Vagina (tissue), 2 donors: ENCODE results near the gene PDGFC. TPM values are rescaled to one million over a fixed set of nuclear protein-coding genes. Genes with fewer than 3 reads are reported as not detected.

Experiments used
- DNase-seq, 2 donors: peaks; one replicate each; pipeline ENCODE4 v3.0.0-alpha.2; 2017; ENCODE audit errors: extremely low spot score in 2 of 2
- H3K27ac ChIP-seq: fragments of 200-600 bp; sonication (generic); one replicate; pipeline ENCODE4 v1.5.1; 2019
- H3K27me3 ChIP-seq: fragments of 200-600 bp; sonication (generic); one replicate; pipeline ENCODE4 v1.5.1; 2019
- H3K36me3 ChIP-seq, 2 donors: fragments of 200-600 bp; sonication (generic); one replicate each; pipeline ENCODE4 v1.5.1; 2017 to 2019
- H3K4me1 ChIP-seq: fragments of 200-600 bp; sonication (generic); one replicate; pipeline ENCODE4 v1.5.1; 2019
- H3K4me3 ChIP-seq, 2 donors: fragments of 200-600 bp; sonication (generic); 1 replicate in 1 of 2; 2 replicates in 1 of 2; pipeline ENCODE4 v1.5.1; 2016 to 2019
- H3K9me3 ChIP-seq: fragments of 200-600 bp; sonication (generic); one replicate; pipeline ENCODE4 v1.5.1; 2019
- CTCF ChIP-seq, 3 experiments: fragments of 450-650 bp in 2 of 3; fragments of 200-600 bp in 1 of 3; sonication (generic) in 1 of 3; IDR thresholded peaks; one replicate each; pipeline ENCODE4 v1.5.1; 2017 to 2019; ENCODE audit warnings: antibody characterized with exemption in 3 of 3, mild to moderate bottlenecking in 2 of 3, moderate library complexity in 2 of 3
- POLR2A ChIP-seq, 2 donors: fragments of 450-650 bp; IDR thresholded peaks; one replicate each; pipeline ENCODE4 v1.6.1; 2017; ENCODE audit warnings: antibody characterized with exemption in 2 of 2, mild to moderate bottlenecking in 2 of 2, moderate library complexity in 2 of 2
- POLR2AphosphoS5 ChIP-seq, 2 donors: sonication (generic); formaldehyde crosslinking; IDR thresholded peaks; one replicate each; pipeline ENCODE4 v1.9.0; 2017; ENCODE audit warnings: antibody characterized with exemption in 2 of 2, mild to moderate bottlenecking in 2 of 2, low read depth in 1 of 2; ENCODE audit not compliant: insufficient read depth in 1 of 2
- intact Hi-C: fragments of 100-400 bp; cut with DNase I; formaldehyde crosslinking; loops from one replicate; pipeline ENCODE4 v1.15.1; 2023
- total RNA-seq: library from RNA; depleted of rRNA; stranded (reverse); fragments of >200 nt; gene quantifications from one replicate; pipeline ENCODE4 v1.2.3, GENCODE V29; 2016

PDGFC gene
- total RNA-seq, 1 donor from 2014 or later: 19.4 TPM

- no peak for DNase-seq
- Histone ChIP-seq H3K27ac (no peak overlapping the region), H3K9me3 (no peaks in the 10 kb centered on the region), H3K27me3 (no peaks in the 10 kb centered on the region), H3K4me3 (no peak overlapping the region), H3K4me1 (peaks cover 6% of the 10 kb centered on the region), H3K36me3 (no peaks in the 10 kb centered on the region)
- no peak for TF ChIP-seq CTCF (IDR thresholded peaks at IDR 0.05)
- TF ChIP-seq POLR2A (IDR thresholded peaks at IDR 0.05): no peak
- TF ChIP-seq POLR2AphosphoS5 (IDR thresholded peaks at IDR 0.05; ENCODE audit: insufficient read depth in 1 of 2, low read depth in 1 of 2): no peak
- intact Hi-C loops: no loop called here
These were observed 48.1 kb downstream of the PDGFC start for GRCh38 chr4:156923525-156923924.

DNA sequence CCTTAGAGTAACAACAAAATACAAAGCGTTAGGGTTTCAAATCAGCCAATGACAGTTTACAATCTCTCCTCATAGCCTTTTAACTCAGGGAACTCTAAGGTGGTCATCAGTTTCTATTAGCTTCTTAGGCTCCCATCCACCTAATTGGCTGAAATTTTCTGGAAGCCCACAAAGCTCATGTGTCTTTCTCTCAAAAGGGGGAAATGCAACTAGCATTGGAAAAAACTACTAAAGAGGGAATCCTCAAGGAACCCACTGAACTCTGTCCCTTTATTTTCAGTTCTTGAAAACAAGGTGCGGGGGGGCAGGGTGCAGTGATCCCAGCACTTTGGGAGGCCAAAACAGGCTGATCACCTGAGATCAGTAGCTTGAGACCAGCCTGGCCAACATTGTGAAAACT lies 56.4 kb downstream of the PDGFC start:
- intact Hi-C loops: no loop called here

GRCh38 chr4:156913234-156913633 lies 58.4 kb downstream of the PDGFC start:
- Histone ChIP-seq H3K9me3 (no peaks in the 10 kb centered on the region), H3K4me1 (no peaks in the 10 kb centered on the region), H3K27ac (no peak overlapping the region), H3K36me3 (no peaks in the 10 kb centered on the region), H3K4me3 (no peak overlapping the region), H3K27me3 (no peaks in the 10 kb centered on the region)
- TF ChIP-seq POLR2AphosphoS5 (IDR thresholded peaks at IDR 0.05; ENCODE audit: insufficient read depth in 1 of 2, low read depth in 1 of 2) (no peak), POLR2A (IDR thresholded peaks at IDR 0.05) (no peak), CTCF (IDR thresholded peaks at IDR 0.05) (no peak)
- intact Hi-C loops: no loop called here
- no peak for DNase-seq

More for the DNA sequence above, 56.4 kb downstream of the PDGFC start:
- Histone ChIP-seq H3K4me3 (no peak overlapping the region), H3K9me3 (no peaks in the 10 kb centered on the region), H3K36me3 (no peaks in the 10 kb centered on the region), H3K27ac (no peak overlapping the region), H3K4me1 (no peaks in the 10 kb centered on the region), H3K27me3 (no peaks in the 10 kb centered on the region)
- DNase-seq: no peak
- TF ChIP-seq POLR2AphosphoS5 (IDR thresholded peaks at IDR 0.05; ENCODE audit: insufficient read depth in 1 of 2, low read depth in 1 of 2): no peak
- no peak for TF ChIP-seq POLR2A (IDR thresholded peaks at IDR 0.05)
- TF ChIP-seq CTCF (IDR thresholded peaks at IDR 0.05): no peak

DNA sequence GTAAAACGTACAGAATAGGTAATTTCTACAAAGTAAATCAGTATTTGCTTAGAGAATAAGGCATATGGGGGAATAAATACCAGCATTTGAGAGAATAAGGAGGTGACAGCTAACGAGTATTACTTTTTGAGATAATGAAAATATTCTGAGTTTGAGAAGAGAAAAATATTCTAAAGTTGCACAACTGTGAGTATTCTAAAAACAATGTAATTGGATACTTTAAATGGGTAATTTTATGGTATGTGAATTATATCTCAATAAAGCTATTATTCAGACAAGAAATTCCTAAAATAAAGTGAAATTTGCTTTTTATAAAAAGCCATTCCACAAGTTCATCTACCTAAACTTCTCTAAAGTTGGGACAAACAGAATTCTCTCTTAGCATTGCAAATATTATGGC lies 62.6 kb downstream of the PDGFC start:
- Histone ChIP-seq H3K4me1 (peaks cover under 1% of the 10 kb centered on the region), H3K27ac (no peak overlapping the region), H3K4me3 (no peak overlapping the region), H3K36me3 (no peaks in the 10 kb centered on the region), H3K27me3 (no peaks in the 10 kb centered on the region), H3K9me3 (no peaks in the 10 kb centered on the region)
- no peak for DNase-seq
- TF ChIP-seq POLR2AphosphoS5 (IDR thresholded peaks at IDR 0.05; ENCODE audit: insufficient read depth in 1 of 2, low read depth in 1 of 2): no peak
- no peak for TF ChIP-seq CTCF (IDR thresholded peaks at IDR 0.05)
- intact Hi-C loops: no loop called here

DNA sequence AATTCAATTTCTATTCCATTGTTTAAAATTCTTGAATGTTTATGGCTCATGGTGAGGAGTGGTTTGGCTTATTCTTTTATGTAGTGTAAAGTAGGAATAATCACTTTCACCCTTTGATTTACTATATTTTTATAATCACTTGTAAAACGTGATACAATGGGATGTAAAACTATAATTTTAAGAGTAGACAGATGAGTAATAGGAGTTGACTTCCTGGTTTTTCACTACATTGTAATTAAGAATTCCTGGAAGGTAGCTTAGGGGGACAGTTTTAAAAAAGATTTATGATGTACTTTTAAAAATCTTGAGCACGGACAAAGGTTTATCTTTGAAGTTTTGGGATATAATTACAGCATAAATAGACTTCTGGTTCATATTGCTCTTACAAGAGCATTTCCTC lies 65.3 kb downstream of the PDGFC start:
- H3K27me3 ChIP-seq: no peaks in the 10 kb centered on the region
- no peak for TF ChIP-seq POLR2AphosphoS5 (IDR thresholded peaks at IDR 0.05; ENCODE audit: insufficient read depth in 1 of 2, low read depth in 1 of 2)
- TF ChIP-seq CTCF (IDR thresholded peaks at IDR 0.05): no peak
- no peaks in the 10 kb centered on the region for H3K36me3 ChIP-seq
- peaks cover 6% of the 10 kb centered on the region for H3K4me1 ChIP-seq
- no peak overlapping the region for H3K27ac ChIP-seq
- no peak overlapping the region for H3K4me3 ChIP-seq
- intact Hi-C loops: no loop called here
- DNase-seq: no peak
- no peaks in the 10 kb centered on the region for H3K9me3 ChIP-seq
